Activated CD4-positive, alpha-beta T cell treated with anti-CD3 and anti-CD28 coated beads, Interleukin-2, Interleukin-6, amounts not matched to agents 100 ng/mL and 50 ng/mL, durations not matched to agents 16 hours and 8 hours (primary cell): ENCODE results near the gene HMCN2.
A peak's percentile ranks its signal among the peaks of the same experiment; 100 is the strongest.

Experiments used
- DNase-seq: peaks from one replicate; pipeline ENCODE4 v3.0.0-alpha.2; 2020

The HMCN2 gene

DNA sequence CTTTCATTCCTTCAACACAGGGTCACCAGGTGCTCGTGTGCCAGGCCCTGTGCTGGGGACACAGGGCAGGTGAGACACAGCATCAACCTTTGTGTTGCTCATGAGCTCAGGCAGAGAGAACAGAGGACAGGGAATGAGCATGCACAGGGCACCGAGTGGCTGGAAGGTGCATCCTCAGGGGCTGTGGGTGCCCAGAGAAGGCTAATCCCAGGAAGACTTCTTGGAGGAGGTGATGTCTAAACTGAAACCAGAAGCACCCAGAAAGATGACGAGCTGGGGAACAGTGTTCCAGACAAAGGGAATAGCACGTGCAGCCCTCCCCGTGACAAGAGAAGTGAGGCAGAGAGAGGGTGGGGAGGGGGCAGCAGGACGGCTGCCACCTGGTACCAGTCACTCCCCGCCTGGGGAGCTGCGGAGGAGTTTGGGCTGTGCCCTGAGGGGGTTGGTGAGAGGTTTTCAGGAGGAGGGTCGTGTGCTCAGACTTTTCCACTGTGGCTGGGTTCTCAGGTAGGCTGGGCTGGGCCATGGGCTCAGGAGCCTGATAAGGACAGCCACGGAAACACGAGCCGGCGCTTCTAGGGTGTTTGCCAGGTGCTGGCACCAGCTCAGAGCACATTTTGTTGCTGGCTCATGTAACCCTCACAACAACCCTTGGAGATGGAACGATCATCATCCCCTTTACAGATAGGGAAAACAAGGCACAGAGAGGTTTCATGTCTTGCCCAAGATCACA lies 46.0 kb downstream of the HMCN2 start:
- no peak for DNase-seq

DNA sequence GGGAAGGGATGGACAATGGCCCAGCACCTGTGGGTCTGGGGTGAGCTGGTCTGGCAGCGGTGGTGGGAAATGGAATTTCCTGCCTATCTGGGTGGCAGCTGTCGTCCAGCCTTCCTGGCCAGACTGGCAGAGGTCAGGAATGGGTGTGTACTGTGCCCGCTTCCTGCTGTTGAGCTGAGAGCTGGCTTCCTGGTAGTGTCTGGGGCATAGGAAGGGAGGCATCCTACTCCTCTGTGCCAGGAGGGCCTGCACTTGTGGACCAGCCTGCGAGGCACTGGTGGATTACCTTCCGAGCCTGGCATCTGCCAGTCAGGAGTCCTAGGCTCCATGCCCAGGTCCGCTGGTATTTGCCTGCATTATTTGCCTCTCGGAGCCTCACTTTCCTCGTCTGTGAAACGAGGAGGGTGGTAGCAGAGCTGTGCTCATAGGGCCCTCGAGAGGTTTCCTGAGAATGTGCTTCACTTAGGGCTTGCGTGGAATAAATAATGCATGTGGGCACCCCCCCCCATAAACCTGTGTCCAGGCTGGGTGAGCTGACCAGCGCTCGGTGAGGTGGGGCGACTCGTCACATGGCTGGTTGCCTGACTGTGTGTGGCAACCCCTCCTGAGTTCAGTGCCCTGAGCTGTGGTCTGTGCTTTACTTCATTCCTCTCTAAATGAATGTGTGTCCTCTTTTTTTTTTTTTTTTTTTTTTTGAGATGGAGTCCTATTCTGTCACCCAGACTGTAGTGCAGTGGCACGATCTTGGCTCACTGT lies 47.7 kb downstream of the HMCN2 start:
- DNase-seq, result no peak

DNA sequence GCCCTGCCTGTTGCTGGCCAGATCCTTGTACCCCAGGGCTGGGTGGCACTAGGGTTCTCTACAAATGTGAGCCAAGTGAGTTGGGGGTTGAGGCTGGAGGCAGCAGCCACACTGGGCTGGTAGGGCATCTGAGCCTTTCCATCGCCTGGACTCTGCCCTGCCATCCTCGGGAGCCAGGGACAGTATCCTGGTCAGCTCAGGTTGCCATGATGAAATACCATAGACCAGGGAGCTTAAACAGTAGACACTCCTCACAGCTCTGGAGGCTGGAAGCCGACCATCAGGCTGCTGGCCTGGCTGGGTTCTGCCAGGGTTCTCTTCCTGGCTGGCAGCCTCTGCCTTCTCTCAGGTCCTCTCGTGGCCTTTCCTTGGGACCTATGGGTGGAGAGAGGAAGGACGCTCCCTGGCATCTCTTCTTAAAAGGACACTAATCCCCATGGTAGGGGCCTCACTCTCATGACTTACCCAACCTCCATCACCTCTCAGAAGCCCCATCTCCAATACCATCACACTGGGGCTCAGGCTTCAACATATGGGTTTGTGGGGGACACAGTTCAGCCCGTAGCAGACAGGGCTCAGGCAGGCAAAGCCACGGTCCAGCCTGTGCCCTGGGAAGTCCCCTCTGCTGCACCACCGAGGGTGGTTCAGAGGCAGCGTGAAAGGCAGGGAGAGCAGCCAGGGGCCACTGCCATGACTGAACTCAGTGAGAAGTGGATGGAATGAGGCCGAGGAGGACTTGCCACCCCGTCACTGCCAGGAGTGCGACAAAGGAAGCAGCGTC lies 50.1 kb downstream of the HMCN2 start:
- DNase-seq, result no peak

DNA sequence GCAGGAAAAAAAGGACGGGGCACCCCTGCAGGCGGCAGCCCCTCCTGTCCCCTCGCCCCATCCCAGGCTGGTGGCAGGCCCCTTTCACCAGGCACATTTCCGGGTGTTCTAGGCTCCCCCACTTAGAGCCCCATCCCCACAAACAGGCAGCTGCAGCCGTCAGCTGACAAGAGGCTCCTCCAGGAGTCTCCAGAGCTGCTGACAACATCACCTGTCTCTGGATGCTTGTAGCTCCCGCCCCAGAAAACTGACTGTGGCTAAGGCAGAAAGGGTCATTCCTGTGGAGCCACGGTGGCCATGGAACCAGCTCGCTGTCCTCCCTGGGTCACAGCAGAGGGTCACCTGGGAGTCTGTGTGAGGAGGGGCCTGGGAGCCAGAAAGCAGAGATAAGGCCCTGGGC lies 50.9 kb downstream of the HMCN2 start:
- no peak for DNase-seq

DNA sequence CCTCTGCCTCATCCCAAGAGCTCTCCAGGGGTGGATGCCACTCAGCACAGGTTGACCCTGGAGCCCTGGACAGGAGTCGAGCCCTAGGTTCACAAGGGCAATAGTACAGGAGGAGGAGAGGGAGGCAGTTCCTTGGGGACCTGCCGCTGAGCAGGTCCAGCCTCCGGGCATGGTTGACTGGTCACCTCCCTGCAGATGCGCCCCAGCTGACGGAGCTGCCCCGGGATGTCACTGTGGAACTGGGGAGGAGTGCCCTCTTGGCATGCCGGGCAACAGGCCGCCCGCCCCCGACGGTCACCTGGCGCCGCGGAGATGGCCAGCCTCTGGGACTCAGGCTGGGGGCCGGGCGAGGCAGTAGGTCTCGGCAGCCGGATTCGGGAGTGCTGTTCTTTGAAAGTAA lies 53.7 kb downstream of the HMCN2 start:
- DNase-seq, result no peak

DNA sequence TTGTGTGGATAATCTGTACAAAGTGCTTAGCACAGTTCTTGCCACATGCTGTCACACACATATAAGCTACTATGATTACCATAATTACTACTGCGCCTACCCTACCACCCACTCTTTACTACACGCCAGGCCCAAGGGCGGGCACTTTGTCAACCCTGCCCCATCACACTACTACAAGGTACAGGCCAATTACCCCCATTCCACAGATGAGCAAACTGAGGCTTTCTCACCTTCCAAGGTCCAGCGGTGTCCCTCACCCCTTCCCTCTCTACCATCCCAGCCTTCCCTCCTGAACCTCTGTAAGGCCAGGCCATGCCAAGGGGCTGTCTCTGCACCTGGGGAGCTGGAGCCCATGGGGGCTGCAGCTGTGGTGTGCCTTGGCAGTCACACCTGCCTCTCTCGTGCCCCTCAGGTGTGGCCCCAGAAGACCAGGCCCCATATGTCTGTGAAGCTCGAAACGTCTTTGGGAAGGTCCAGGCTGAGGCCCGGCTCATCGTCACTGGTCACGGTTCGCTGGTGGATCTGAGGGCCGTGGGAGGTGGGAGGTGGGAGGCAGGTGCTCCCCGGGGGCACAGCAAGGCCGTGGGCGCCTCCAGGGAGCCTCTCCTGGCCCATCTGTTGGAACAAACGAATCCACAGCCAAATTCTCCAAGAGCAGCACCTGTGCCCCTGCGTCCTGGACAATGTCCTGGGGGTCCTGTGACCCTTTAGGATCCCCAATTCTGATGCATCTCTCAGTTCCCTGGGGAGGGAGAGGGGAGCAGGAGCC lies 54.6 kb downstream of the HMCN2 start:
- no peak for DNase-seq

DNA sequence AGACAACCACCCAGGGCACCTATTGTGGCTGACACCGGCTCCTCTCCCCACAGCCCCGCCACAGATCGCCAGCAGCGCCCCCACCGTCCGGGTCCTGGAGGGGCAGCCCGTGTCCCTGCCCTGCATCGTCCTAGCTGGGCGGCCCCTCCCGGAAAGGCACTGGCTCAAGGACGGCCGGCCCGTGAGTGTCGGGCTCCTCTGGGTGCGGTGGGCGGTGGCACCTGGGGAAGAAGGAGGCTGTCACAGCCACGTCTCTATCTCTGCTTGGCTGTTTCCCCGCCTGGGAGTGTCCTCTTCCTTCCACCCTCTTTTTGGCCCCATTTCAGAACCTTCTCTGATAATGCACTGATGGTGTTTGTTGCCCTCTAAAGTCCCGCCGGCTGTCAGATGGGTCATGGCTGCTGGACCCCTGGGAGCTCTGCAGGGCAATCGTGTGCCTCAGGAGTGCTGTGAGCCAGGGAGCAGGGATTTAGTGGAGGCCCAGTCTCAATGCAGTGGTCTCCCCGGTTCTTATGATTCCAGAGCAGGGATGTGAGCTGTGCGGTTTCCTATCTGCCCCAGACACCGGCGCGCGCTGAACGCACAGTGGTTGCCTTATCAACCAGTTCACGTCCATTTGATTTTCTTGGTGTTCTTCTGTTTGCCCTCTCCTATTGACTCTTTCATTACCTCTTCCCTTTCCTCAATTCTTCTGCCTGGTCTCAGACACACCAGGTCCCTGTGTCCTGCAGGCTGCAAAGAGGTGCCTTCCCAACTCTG lies 55.3 kb downstream of the HMCN2 start:
- no peak for DNase-seq

DNA sequence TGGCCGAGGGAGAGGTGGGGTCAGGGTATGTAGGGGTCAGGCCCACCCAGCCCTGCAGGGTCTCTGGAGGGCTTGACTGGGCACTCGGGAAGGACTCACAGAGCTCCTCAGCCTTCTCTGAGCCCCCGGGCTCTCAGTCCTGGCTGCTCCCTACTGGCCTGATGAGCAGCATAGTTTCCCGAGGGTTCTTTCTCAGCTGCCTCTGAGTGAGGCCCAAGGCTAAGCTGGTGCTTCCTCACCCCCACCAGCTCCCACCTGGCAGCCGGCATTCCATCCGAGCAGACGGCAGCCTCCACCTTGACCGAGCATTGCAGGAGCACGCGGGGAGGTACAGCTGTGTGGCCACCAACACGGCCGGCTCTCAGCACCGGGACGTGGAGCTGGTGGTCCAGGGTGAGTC lies 56.0 kb downstream of the HMCN2 start:
- DNase-seq, result no peak

DNA sequence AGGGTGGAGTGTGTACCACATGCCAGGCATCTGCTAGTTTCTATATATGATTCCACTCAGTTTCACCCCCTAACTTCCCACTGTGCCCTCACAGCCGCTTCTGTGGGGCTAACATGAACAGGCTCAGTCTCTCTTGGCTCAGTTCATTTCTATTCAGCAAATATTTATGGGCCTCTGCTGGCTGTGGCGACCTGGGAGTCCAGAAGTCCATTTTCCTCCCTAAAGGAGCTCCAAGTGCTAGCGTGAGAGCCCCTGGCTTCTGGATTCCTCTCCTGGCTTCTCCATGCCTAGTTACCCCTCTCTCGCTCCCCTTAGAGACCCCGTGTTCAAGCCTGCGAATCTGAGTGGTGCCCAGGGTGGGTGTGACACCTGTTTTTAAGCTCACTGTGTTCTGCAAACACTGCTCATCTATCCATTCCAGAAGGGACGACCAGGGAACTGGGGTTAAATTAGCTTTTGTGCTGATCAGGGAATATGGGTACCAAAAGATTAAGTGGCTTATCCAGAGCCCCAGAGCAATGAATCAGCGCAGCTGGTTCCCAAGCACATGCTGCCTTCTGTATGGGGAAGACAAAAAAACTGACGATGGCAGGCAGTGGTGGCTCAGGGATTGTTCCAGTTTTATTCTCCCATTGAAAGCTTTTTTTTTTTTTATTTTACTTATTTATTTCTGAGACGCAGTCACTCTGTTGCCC lies 57.6 kb downstream of the HMCN2 start:
- DNase-seq, result no peak

DNA sequence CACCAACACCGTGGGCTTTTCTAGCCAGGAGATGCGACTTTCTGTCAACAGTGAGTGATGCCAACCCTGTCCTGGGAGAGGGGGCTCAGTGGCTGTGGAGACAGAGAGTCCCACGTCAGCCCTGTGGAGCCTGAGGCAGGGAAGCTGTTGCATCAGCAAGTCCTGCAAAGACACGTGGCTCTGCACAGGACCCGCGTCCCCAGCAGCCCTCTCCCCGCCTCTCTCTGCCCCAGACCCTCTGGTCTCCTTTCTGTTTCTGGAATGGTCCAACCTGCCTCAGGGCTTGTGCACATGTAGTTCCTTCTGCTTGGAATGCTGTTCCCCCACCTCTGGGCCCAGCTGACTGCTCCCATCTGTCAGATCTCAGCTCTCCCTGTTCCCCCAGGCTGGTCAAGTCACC lies 60.4 kb downstream of the HMCN2 start:
- no peak for DNase-seq

DNA sequence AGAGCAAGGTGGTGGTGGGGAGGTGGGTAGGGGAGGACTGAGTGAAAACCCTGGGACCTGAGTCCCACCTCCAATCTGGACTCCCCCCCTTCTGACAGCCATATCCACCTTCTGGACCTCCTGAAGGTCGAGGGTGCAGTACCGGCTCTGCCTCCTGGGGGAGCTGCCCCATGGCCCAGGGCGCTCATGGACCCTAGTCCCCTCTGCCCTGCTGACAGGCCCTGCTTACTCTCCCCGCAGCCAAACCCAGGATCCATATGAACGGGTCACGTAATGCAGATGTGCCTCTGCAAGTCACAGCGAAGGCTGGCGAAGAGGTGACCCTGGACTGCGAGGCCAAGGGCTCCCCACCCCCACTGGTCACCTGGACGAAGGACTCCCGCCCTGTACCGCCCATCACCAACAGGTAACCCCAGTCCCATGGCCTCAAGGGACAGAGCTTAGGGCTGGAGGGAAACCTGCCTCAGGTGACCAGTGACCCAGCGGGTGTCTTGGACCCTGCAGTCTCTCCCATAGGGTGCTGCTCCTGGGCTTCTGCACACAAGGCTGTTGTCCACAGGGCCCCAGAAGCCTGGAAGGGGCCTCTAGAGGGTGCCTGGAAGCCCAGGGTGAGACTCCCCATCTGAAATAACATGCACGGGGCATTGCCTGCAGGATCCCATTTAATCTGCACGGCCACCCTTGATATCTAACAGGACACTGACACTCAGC lies 61.7 kb downstream of the HMCN2 start:
- peak; percentile 8 for DNase-seq

DNA sequence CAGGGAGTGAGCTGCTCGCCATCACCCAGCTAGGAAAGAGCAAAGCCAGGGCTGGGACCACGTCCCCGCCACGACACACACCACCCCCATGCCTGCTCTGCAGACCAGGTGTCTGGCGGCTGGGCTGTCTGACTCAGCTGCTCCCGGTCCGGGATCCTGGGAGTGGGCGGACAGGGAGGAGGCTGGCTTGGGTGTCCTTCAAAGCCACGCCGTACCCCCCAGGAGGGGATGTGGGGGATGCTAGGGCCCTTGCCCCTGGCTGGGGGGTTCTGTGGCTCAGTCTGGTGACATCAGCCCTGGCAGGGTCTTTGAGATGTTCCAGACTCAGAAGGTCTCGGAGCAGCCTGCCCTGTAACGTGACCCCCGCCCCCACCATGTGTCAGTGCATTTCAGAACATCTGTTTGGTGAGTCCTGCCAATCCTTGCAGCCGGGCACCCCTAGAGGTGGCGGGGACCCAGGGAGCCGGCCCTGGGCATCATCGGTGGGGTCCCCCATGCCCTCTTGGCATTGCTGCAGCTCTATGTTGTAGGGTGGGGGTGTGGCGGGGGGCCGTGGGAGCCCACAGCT lies 62.3 kb downstream of the HMCN2 start:
- no peak for DNase-seq

DNA sequence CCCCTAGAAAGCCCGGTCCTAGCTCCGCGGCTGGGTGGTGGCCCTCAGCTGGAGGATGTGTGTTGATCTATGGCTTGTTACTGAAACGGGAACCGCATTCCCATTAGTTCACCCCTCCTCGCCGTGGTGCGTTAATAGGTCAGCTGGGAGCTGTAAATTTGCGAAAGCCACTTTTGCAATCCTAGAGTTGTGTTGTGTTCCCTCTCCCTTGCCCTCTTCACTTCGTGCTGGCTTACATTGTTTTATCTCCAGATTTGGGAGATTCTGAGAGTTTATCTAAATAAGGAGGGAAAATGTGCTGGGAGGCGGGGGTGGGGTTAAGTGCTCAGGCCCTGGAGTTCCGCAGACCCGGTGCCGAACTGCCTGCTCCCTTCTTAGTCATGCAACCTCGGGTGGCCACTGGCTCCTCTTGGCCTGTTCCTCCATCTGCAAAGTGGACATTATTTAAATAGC lies 62.8 kb downstream of the HMCN2 start:
- DNase-seq, result no peak

DNA sequence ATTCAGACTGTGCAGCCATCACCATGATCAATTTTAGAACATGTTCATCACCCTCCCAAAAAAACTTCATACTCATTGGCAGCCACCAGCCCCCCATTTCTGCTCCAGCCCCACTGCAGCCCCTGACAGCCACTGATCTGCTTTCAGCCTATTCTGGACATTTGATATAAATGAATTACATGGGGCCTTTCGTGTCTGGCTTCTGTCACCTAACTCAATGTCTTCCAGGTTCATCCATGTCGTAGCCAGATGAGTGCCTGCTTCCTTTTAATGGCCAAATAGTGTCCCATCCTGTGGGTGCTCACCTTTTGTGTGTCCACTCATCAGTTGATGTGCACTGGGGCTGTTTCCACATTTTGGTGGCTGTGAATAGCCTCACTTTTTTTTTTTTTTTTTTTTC lies 63.5 kb downstream of the HMCN2 start:
- DNase-seq, result no peak

DNA sequence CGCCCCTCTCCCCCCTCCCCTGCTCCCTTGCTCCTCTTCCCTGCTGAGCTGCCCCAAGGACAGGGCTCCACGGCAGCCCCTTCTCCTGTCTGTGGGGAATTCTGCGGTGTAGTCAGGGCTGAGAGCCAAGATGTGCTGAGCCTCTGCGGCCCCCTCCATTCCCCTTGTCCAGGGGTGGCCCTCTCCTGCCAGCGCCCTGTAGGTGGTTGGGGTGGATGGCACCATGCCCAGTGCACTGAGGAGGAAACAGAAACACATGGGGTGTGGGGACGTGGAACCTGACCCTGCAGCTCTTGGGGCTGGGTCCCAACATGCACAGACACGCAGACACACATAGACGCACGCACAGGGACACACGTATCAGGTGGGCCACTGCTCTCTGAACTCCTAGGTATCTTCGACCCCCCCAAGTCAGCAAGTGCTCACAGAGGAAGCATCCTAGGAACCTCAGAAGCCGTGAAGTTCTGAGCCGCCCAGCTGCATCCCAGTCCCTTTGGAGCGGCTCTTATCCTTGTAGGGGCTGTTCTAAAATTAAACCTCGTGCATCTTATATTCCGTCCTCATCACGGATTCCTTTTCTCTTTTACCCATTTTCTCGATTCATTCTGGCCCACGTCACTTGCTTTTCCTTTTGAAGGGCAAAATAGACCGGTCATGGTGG lies 64.8 kb downstream of the HMCN2 start:
- no peak for DNase-seq

DNA sequence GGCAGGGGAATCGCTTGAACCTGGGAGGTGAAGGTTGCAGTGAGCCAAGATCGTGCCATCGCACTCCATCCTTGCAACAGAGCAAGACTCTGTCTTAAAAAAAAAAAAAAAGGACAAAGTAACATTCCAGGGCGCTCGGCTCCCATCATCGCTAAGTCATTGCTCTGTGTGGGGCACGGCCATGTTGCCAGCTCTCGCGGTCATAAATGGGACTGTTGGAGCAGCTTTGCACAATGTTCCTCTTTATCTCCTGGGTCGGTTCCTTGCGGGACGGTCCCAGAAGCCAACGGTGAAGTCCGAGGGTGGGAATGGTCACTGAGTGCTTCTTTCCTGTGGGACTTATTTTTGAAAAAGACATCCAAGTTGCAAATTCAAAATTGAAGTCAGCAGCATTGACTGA lies 65.5 kb downstream of the HMCN2 start:
- no peak for DNase-seq

DNA sequence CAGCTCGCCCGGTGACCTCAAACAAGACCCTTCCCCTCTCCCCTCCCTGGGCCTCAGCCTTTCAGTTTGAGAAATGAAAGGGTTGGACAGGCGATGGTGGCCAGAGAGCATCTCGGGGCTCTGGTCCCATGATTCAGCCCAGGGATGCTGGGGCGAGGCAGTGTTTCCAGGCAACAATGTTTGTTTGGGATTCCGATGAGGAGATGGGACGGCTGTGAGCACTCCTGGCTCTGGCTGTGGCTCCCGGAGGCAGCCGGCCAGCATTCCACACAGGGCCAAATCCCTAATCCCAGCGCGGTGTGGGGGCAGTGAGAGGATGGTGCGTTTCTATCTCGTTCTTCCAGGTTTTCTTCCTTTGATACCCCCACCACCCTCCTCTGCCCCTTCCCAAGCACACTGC lies 66.0 kb downstream of the HMCN2 start:
- no peak for DNase-seq

DNA sequence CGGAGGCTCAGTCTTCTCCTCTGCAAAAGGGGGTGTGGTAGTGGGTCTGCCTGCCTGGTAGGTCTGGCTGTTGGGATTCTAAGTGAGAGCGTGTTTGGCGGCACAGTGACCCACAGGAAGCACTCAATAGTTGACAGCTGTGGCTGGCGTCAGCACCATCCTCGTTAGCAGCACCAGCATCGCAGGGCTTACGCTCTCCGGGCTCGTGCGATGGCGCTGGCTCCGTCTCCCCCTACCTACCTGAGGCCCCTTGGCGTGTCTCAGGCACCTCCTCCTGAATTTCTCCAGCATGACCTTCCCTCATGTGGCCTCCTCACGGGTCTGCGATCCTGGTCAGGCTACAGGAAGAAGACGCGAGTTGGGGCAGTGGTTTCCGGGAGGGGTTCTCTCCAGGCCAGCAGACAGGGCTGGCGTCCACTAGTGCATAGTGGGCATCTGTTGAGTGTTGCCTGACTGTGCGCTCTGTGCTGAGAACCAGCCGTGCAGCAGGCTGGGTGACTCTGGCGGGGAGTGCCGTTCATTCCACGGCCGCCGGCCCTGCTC lies 66.9 kb downstream of the HMCN2 start:
- DNase-seq, result no peak

DNA sequence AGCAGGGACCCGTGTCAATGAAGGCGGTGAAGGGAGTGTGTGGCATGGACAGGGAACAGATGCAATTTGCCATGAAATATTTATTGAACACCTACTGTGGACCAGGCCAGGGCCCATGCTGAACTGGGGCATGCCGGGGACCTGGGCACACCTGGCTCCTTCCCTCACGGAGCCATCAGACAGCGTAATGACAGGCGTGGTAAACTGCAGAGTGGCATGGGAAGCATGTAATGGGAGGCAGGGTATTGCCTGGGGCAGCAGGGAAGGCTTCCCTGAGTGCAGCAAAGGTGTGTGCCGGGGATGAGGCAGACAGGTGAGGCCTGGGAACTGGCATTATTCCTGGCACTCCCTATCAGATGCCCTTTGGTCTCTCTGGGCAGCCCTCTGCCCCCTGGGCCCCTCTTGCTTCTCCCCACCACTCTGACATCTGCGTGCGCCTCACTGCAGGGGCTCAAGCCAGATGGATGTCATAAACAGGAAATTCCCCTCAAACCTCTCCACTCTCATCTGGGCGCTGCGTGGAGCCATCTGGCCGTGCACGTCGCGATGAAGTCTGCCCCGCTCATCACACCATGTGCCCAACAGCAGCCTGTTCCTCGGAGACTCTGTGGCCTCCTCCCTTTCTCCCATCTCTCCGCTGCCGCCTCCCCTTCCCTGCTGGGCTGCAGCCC lies 67.6 kb downstream of the HMCN2 start:
- DNase-seq, result no peak
